ENCODE results near the gene GFI1.
"Not testable (repeated sequence)": the region's sequence is repeated elsewhere in the genome, so short reads cannot be mapped to it uniquely, and the experiment has no call there.

Gene GFI1

GRCh38 chr1:92447976-92448375 lies 38.7 kb downstream of the GFI1 start:
- no peaks in the 10 kb centered on the region for H3K36me3 ChIP-seq (ENCODE audit: insufficient read depth, low read length)

GRCh38 chr1:92447033-92447681 lies 39.6 kb downstream of the GFI1 start:
- H3K4me3 ChIP-seq (ENCODE audit: low read length), result no peak overlapping the region
- H3K4me1 ChIP-seq (ENCODE audit: control insufficient read depth, insufficient read depth, low read length), result no peaks in the 10 kb centered on the region
- no peak overlapping the region for H3K4me2 ChIP-seq (ENCODE audit: low read length)
- no peak overlapping the region for H3K9ac ChIP-seq (ENCODE audit: low read depth, low read length)
- H3K9me3 ChIP-seq (replicated peaks; ENCODE audit: low read length), result no peaks in the 10 kb centered on the region
- no peaks in the 10 kb centered on the region for H3K27me3 ChIP-seq (ENCODE audit: control insufficient read depth, insufficient read depth, low read length)
- no peaks in the 10 kb centered on the region for H3K36me3 ChIP-seq (ENCODE audit: insufficient read depth, low read length)

More at GRCh38 chr1:92447976-92448375, 38.7 kb downstream of the GFI1 start:
- H3K4me1 ChIP-seq (ENCODE audit: control insufficient read depth, insufficient read depth, low read length), result no peaks in the 10 kb centered on the region
- H3K9me3 ChIP-seq (replicated peaks; ENCODE audit: low read length), result no peaks in the 10 kb centered on the region
- H3K27me3 ChIP-seq (ENCODE audit: control insufficient read depth, insufficient read depth, low read length), result no peaks in the 10 kb centered on the region
- H3K4me3 ChIP-seq (ENCODE audit: low read length), result no peak overlapping the region
- H3K9ac ChIP-seq (ENCODE audit: low read depth, low read length), result no peak overlapping the region
- no peak overlapping the region for H3K4me2 ChIP-seq (ENCODE audit: low read length)

- Histone ChIP-seq H3K4me1 (ENCODE audit: control insufficient read depth, insufficient read depth, low read length) (no peaks in the 10 kb centered on the region), H3K4me3 (ENCODE audit: low read length) (no peak overlapping the region), H3K9me3 (replicated peaks; ENCODE audit: low read length) (no peaks in the 10 kb centered on the region), H3K36me3 (ENCODE audit: insufficient read depth, low read length) (no peaks in the 10 kb centered on the region), H3K27me3 (ENCODE audit: control insufficient read depth, insufficient read depth, low read length) (no peaks in the 10 kb centered on the region), H3K9ac (ENCODE audit: low read depth, low read length) (no peak overlapping the region), H3K4me2 (ENCODE audit: low read length) (no peak overlapping the region)
Observed at GRCh38 chr1:92446546-92446945, 40.2 kb downstream of the GFI1 start.

GRCh38 chr1:92445865-92446264 lies 40.9 kb downstream of the GFI1 start:
- H3K9me3 ChIP-seq (replicated peaks; ENCODE audit: low read length), result no peaks in the 10 kb centered on the region
- H3K4me2 ChIP-seq (ENCODE audit: low read length), result no peak overlapping the region
- no peak overlapping the region for H3K9ac ChIP-seq (ENCODE audit: low read depth, low read length)
- H3K4me1 ChIP-seq (ENCODE audit: control insufficient read depth, insufficient read depth, low read length), result no peaks in the 10 kb centered on the region
- no peaks in the 10 kb centered on the region for H3K27me3 ChIP-seq (ENCODE audit: control insufficient read depth, insufficient read depth, low read length)
- no peaks in the 10 kb centered on the region for H3K36me3 ChIP-seq (ENCODE audit: insufficient read depth, low read length)
- no peak overlapping the region for H3K4me3 ChIP-seq (ENCODE audit: low read length)

GRCh38 chr1:92444351-92444750 lies 42.4 kb downstream of the GFI1 start:
- Histone ChIP-seq H3K4me1 (ENCODE audit: control insufficient read depth, insufficient read depth, low read length) (no peaks in the 10 kb centered on the region), H3K9me3 (replicated peaks; ENCODE audit: low read length) (no peaks in the 10 kb centered on the region), H3K27me3 (ENCODE audit: control insufficient read depth, insufficient read depth, low read length) (no peaks in the 10 kb centered on the region), H3K9ac (ENCODE audit: low read depth, low read length) (no peak overlapping the region), H3K4me3 (ENCODE audit: low read length) (no peak overlapping the region), H3K36me3 (ENCODE audit: insufficient read depth, low read length) (no peaks in the 10 kb centered on the region), H3K4me2 (ENCODE audit: low read length) (no peak overlapping the region)

GRCh38 chr1:92443893-92444292 lies 42.8 kb downstream of the GFI1 start:
- no peaks in the 10 kb centered on the region for H3K36me3 ChIP-seq (ENCODE audit: insufficient read depth, low read length)
- H3K9ac ChIP-seq (ENCODE audit: low read depth, low read length), result no peak overlapping the region
- no peaks in the 10 kb centered on the region for H3K27me3 ChIP-seq (ENCODE audit: control insufficient read depth, insufficient read depth, low read length)
- no peaks in the 10 kb centered on the region for H3K4me1 ChIP-seq (ENCODE audit: control insufficient read depth, insufficient read depth, low read length)
- H3K4me3 ChIP-seq (ENCODE audit: low read length), result no peak overlapping the region
- no peak overlapping the region for H3K4me2 ChIP-seq (ENCODE audit: low read length)
- no peaks in the 10 kb centered on the region for H3K9me3 ChIP-seq (replicated peaks; ENCODE audit: low read length)

- H3K4me3 ChIP-seq (ENCODE audit: low read length), result no peak overlapping the region
- H3K4me1 ChIP-seq (ENCODE audit: control insufficient read depth, insufficient read depth, low read length), result no peaks in the 10 kb centered on the region
- H3K36me3 ChIP-seq (ENCODE audit: insufficient read depth, low read length), result no peaks in the 10 kb centered on the region
- H3K4me2 ChIP-seq (ENCODE audit: low read length), result no peak overlapping the region
- no peaks in the 10 kb centered on the region for H3K9me3 ChIP-seq (replicated peaks; ENCODE audit: low read length)
- H3K27me3 ChIP-seq (ENCODE audit: control insufficient read depth, insufficient read depth, low read length), result no peaks in the 10 kb centered on the region
- no peak overlapping the region for H3K9ac ChIP-seq (ENCODE audit: low read depth, low read length)
Observed at GRCh38 chr1:92442351-92442750, 44.4 kb downstream of the GFI1 start.

- Histone ChIP-seq H3K4me2 (ENCODE audit: low read length) (no peak overlapping the region), H3K9me3 (replicated peaks; ENCODE audit: low read length) (no peaks in the 10 kb centered on the region), H3K4me3 (ENCODE audit: low read length) (no peak overlapping the region), H3K9ac (ENCODE audit: low read depth, low read length) (no peak overlapping the region), H3K36me3 (ENCODE audit: insufficient read depth, low read length) (no peaks in the 10 kb centered on the region), H3K4me1 (ENCODE audit: control insufficient read depth, insufficient read depth, low read length) (no peaks in the 10 kb centered on the region), H3K27me3 (ENCODE audit: control insufficient read depth, insufficient read depth, low read length) (no peaks in the 10 kb centered on the region)
Observed at GRCh38 chr1:92441697-92442342, 44.9 kb downstream of the GFI1 start.

GRCh38 chr1:92441316-92441696 lies 45.4 kb downstream of the GFI1 start:
- Histone ChIP-seq H3K4me2 (ENCODE audit: low read length) (no peak overlapping the region), H3K9me3 (replicated peaks; ENCODE audit: low read length) (no peaks in the 10 kb centered on the region), H3K4me3 (ENCODE audit: low read length) (no peak overlapping the region), H3K9ac (ENCODE audit: low read depth, low read length) (no peak overlapping the region), H3K27me3 (ENCODE audit: control insufficient read depth, insufficient read depth, low read length) (no peaks in the 10 kb centered on the region), H3K4me1 (ENCODE audit: control insufficient read depth, insufficient read depth, low read length) (no peaks in the 10 kb centered on the region), H3K36me3 (ENCODE audit: insufficient read depth, low read length) (no peaks in the 10 kb centered on the region)

- H3K4me1 ChIP-seq (ENCODE audit: control insufficient read depth, insufficient read depth, low read length), result no peaks in the 10 kb centered on the region
- H3K4me3 ChIP-seq (ENCODE audit: low read length), result no peak overlapping the region
- H3K36me3 ChIP-seq (ENCODE audit: insufficient read depth, low read length), result no peaks in the 10 kb centered on the region
- no peaks in the 10 kb centered on the region for H3K9me3 ChIP-seq (replicated peaks; ENCODE audit: low read length)
- H3K4me2 ChIP-seq (ENCODE audit: low read length), result no peak overlapping the region
- H3K27me3 ChIP-seq (ENCODE audit: control insufficient read depth, insufficient read depth, low read length), result no peaks in the 10 kb centered on the region
- H3K9ac ChIP-seq (ENCODE audit: low read depth, low read length), result no peak overlapping the region
Observed at GRCh38 chr1:92439291-92439690, 47.4 kb downstream of the GFI1 start.

- H3K36me3 ChIP-seq (ENCODE audit: insufficient read depth, low read length); H3K27me3 ChIP-seq (ENCODE audit: control insufficient read depth, insufficient read depth, low read length); H3K9ac ChIP-seq (ENCODE audit: low read depth, low read length); H3K4me1 ChIP-seq (ENCODE audit: control insufficient read depth, insufficient read depth, low read length); H3K4me3 ChIP-seq (ENCODE audit: low read length); H3K4me2 ChIP-seq (ENCODE audit: low read length); H3K9me3 ChIP-seq (replicated peaks; ENCODE audit: low read length): not testable (repeated sequence)
Observed at GRCh38 chr1:92434572-92434971, 52.2 kb downstream of the GFI1 start.

- no peaks in the 10 kb centered on the region for H3K27me3 ChIP-seq (ENCODE audit: control insufficient read depth, insufficient read depth, low read length)
- no peak overlapping the region for H3K4me2 ChIP-seq (ENCODE audit: low read length)
- no peak overlapping the region for H3K4me3 ChIP-seq (ENCODE audit: low read length)
- H3K4me1 ChIP-seq (ENCODE audit: control insufficient read depth, insufficient read depth, low read length), result no peaks in the 10 kb centered on the region
- H3K9me3 ChIP-seq (replicated peaks; ENCODE audit: low read length), result no peaks in the 10 kb centered on the region
- H3K9ac ChIP-seq (ENCODE audit: low read depth, low read length), result no peak overlapping the region
- H3K36me3 ChIP-seq (ENCODE audit: insufficient read depth, low read length), result no peaks in the 10 kb centered on the region
Observed at GRCh38 chr1:92430030-92430429, 56.7 kb downstream of the GFI1 start.
